OCI-LY7 (cell line): Measurements from ENCODE around the gene ZNF35.
"Not testable (repeated sequence)": the region's sequence is repeated elsewhere in the genome, so short reads cannot be mapped to it uniquely, and the experiment has no call there.

Experiments
- EZH2phosphoT487 ChIP-seq: fragments of 200-600 bp; sonication (generic); IDR thresholded peaks from 2 replicates; pipeline ENCODE4 v1.6.1; 2018; ENCODE audit warnings: low read depth, borderline replicate concordance, mild to moderate bottlenecking, mixed run types, antibody characterized with exemption, low read length, moderate library complexity, mixed read lengths
- TF ChIP-seq, protein P1 (sequence below): fragments of 200-600 bp; sonication (generic); conservative IDR thresholded peaks from 2 replicates; pipeline ENCODE4 v1.5.1; 2014; ENCODE audit warnings: mild to moderate bottlenecking, antibody characterized with exemption, low read length, moderate library complexity, mixed read lengths

DNA sequence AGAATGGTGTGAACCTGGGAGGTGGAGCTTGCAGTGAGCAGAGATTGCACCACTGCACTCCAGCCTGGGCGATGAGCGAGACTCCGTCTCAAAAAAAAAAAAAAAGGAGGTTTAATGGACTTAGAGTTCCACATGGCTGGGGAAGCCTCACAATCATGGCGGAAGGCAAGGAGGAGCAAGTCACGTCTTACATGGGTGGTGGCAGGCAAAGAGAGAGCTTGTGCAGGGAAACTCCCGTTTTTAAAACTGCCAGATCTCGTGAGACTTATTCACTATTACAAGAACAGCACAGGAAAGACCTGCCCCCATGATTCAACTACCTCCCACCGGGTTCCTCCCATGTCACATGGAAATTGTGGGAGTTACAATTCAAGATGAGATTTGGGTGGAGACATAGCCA, 24.9 kb downstream of the ZNF35 start:
- TF ChIP-seq, protein P1, sequence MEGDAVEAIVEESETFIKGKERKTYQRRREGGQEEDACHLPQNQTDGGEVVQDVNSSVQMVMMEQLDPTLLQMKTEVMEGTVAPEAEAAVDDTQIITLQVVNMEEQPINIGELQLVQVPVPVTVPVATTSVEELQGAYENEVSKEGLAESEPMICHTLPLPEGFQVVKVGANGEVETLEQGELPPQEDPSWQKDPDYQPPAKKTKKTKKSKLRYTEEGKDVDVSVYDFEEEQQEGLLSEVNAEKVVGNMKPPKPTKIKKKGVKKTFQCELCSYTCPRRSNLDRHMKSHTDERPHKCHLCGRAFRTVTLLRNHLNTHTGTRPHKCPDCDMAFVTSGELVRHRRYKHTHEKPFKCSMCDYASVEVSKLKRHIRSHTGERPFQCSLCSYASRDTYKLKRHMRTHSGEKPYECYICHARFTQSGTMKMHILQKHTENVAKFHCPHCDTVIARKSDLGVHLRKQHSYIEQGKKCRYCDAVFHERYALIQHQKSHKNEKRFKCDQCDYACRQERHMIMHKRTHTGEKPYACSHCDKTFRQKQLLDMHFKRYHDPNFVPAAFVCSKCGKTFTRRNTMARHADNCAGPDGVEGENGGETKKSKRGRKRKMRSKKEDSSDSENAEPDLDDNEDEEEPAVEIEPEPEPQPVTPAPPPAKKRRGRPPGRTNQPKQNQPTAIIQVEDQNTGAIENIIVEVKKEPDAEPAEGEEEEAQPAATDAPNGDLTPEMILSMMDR = not testable (repeated sequence)
- not testable (repeated sequence) for TF ChIP-seq EZH2phosphoT487
